ENCODE results near the gene SNCA.

Gene SNCA

GRCh38 chr4:89719536-89720090 lies 117.3 kb downstream of the SNCA start:
- WGBS: 97% methylated on average over 2 of the region's 7 CpGs
- H3K4me3 ChIP-seq (ENCODE audit: insufficient read depth in 1 of 2, low read depth in 1 of 2, low read length in 2 of 2): no peak overlapping the region
- no peak overlapping the region for H4K91ac ChIP-seq (ENCODE audit: low read length)
- no peak overlapping the region for H3K14ac ChIP-seq (ENCODE audit: low read length in 2 of 2)
- no peak overlapping the region for H2BK15ac ChIP-seq (ENCODE audit: low read depth, poor library complexity, severe bottlenecking)
- H3K9ac ChIP-seq (ENCODE audit: low read length): no peak overlapping the region
- H2BK12ac ChIP-seq (ENCODE audit: low read length in 2 of 2): no peak overlapping the region
- no peak overlapping the region for H3K18ac ChIP-seq (ENCODE audit: low read depth in 1 of 2, low read length in 2 of 2)
- peaks cover 14% of the 10 kb centered on the region for H3K9me3 ChIP-seq (ENCODE audit: control insufficient read depth, low read length)
- no peak overlapping the region for H2BK120ac ChIP-seq (ENCODE audit: low read depth, low read length)
- H3K4ac ChIP-seq (ENCODE audit: low read depth in 1 of 2, low read length in 2 of 2): no peak overlapping the region
- no peaks in the 10 kb centered on the region for H3K36me3 ChIP-seq (ENCODE audit: control insufficient read depth in 1 of 2, insufficient read depth in 2 of 2, low read depth in 1 of 2, low read length in 2 of 2)
- H3K23ac ChIP-seq (ENCODE audit: low read length in 2 of 2): no peak overlapping the region
- no peak overlapping the region for H3K27ac ChIP-seq (ENCODE audit: low read length, poor library complexity, severe bottlenecking)
- no peak overlapping the region for H3K4me2 ChIP-seq (ENCODE audit: low read length, poor library complexity, severe bottlenecking)
- no peak overlapping the region for H2AK5ac ChIP-seq (ENCODE audit: low read length, severe bottlenecking)
- no peak overlapping the region for H4K8ac ChIP-seq (ENCODE audit: low read length)
- no peak overlapping the region for H2BK5ac ChIP-seq (ENCODE audit: low read depth, low read length, poor library complexity, severe bottlenecking)
- H3K79me1 ChIP-seq (replicated peaks; ENCODE audit: low read length, poor library complexity, severe bottlenecking): no peaks in the 10 kb centered on the region
- DNase-seq: no peak
- H2AFZ ChIP-seq (ENCODE audit: low read depth, low read length): no peak overlapping the region
- H3K27me3 ChIP-seq (ENCODE audit: control insufficient read depth in 1 of 2, insufficient read depth in 1 of 2, low read length in 2 of 2): no peaks in the 10 kb centered on the region
- no peaks in the 10 kb centered on the region for H3K4me1 ChIP-seq (ENCODE audit: control insufficient read depth, insufficient read depth, low read depth, low read length)

- H4K91ac ChIP-seq (ENCODE audit: low read length): no peak overlapping the region
- H3K36me3 ChIP-seq (ENCODE audit: control insufficient read depth in 1 of 2, insufficient read depth in 2 of 2, low read depth in 1 of 2, low read length in 2 of 2): no peaks in the 10 kb centered on the region
- no peak overlapping the region for H3K23ac ChIP-seq (ENCODE audit: low read length in 2 of 2)
- H3K27ac ChIP-seq (ENCODE audit: low read length, poor library complexity, severe bottlenecking): no peak overlapping the region
- no peak overlapping the region for H3K4me3 ChIP-seq (ENCODE audit: insufficient read depth in 1 of 2, low read depth in 1 of 2, low read length in 2 of 2)
- no peaks in the 10 kb centered on the region for H3K27me3 ChIP-seq (ENCODE audit: control insufficient read depth in 1 of 2, insufficient read depth in 1 of 2, low read length in 2 of 2)
- H2BK5ac ChIP-seq (ENCODE audit: low read depth, low read length, poor library complexity, severe bottlenecking): no peak overlapping the region
- H3K9ac ChIP-seq (ENCODE audit: low read length): no peak overlapping the region
- H2AFZ ChIP-seq (ENCODE audit: low read depth, low read length): no peak overlapping the region
- H4K8ac ChIP-seq (ENCODE audit: low read length): no peak overlapping the region
- peaks cover 14% of the 10 kb centered on the region for H3K9me3 ChIP-seq (ENCODE audit: control insufficient read depth, low read length)
- DNase-seq: no peak
- no peak overlapping the region for H2AK5ac ChIP-seq (ENCODE audit: low read length, severe bottlenecking)
- no peak overlapping the region for H2BK12ac ChIP-seq (ENCODE audit: low read length in 2 of 2)
- H3K4me2 ChIP-seq (ENCODE audit: low read length, poor library complexity, severe bottlenecking): no peak overlapping the region
- no peaks in the 10 kb centered on the region for H3K79me1 ChIP-seq (replicated peaks; ENCODE audit: low read length, poor library complexity, severe bottlenecking)
- no peak overlapping the region for H2BK120ac ChIP-seq (ENCODE audit: low read depth, low read length)
- no peak overlapping the region for H3K4ac ChIP-seq (ENCODE audit: low read depth in 1 of 2, low read length in 2 of 2)
- H3K14ac ChIP-seq (ENCODE audit: low read length in 2 of 2): no peak overlapping the region
- 94% methylated on average over 6 of the region's 6 CpGs for WGBS
- no peaks in the 10 kb centered on the region for H3K4me1 ChIP-seq (ENCODE audit: control insufficient read depth, insufficient read depth, low read depth, low read length)
- no peak overlapping the region for H2BK15ac ChIP-seq (ENCODE audit: low read depth, poor library complexity, severe bottlenecking)
- H3K18ac ChIP-seq (ENCODE audit: low read depth in 1 of 2, low read length in 2 of 2): no peak overlapping the region
Observed at GRCh38 chr4:89716893-89717292, 120.1 kb downstream of the SNCA start.

GRCh38 chr4:89715631-89716030 lies 121.3 kb downstream of the SNCA start:
- WGBS: no CpG with 5 or more reads among the region's 1 CpG
- Histone ChIP-seq H3K4me3 (ENCODE audit: insufficient read depth in 1 of 2, low read depth in 1 of 2, low read length in 2 of 2) (no peak overlapping the region), H3K79me1 (replicated peaks; ENCODE audit: low read length, poor library complexity, severe bottlenecking) (no peaks in the 10 kb centered on the region), H3K9ac (ENCODE audit: low read length) (no peak overlapping the region), H3K4me2 (ENCODE audit: low read length, poor library complexity, severe bottlenecking) (no peak overlapping the region), H2AK5ac (ENCODE audit: low read length, severe bottlenecking) (no peak overlapping the region), H3K9me3 (ENCODE audit: control insufficient read depth, low read length) (peaks cover 14% of the 10 kb centered on the region), H3K23ac (ENCODE audit: low read length in 2 of 2) (no peak overlapping the region), H3K4me1 (ENCODE audit: control insufficient read depth, insufficient read depth, low read depth, low read length) (no peaks in the 10 kb centered on the region), H2BK12ac (ENCODE audit: low read length in 2 of 2) (no peak overlapping the region), H3K36me3 (ENCODE audit: control insufficient read depth in 1 of 2, insufficient read depth in 2 of 2, low read depth in 1 of 2, low read length in 2 of 2) (no peaks in the 10 kb centered on the region), H2BK120ac (ENCODE audit: low read depth, low read length) (no peak overlapping the region), H3K27ac (ENCODE audit: low read length, poor library complexity, severe bottlenecking) (no peak overlapping the region), H4K8ac (ENCODE audit: low read length) (no peak overlapping the region), H4K91ac (ENCODE audit: low read length) (no peak overlapping the region), H3K18ac (ENCODE audit: low read depth in 1 of 2, low read length in 2 of 2) (no peak overlapping the region), H2BK5ac (ENCODE audit: low read depth, low read length, poor library complexity, severe bottlenecking) (no peak overlapping the region), H3K27me3 (ENCODE audit: control insufficient read depth in 1 of 2, insufficient read depth in 1 of 2, low read length in 2 of 2) (no peaks in the 10 kb centered on the region), H3K4ac (ENCODE audit: low read depth in 1 of 2, low read length in 2 of 2) (no peak overlapping the region), H2BK15ac (ENCODE audit: low read depth, poor library complexity, severe bottlenecking) (no peak overlapping the region), H2AFZ (ENCODE audit: low read depth, low read length) (no peak overlapping the region), H3K14ac (ENCODE audit: low read length in 2 of 2) (no peak overlapping the region)
- DNase-seq: no peak

GRCh38 chr4:89712827-89713226 lies 124.1 kb downstream of the SNCA start:
- Histone ChIP-seq H3K4me1 (ENCODE audit: control insufficient read depth, insufficient read depth, low read depth, low read length) (no peaks in the 10 kb centered on the region), H2BK15ac (ENCODE audit: low read depth, poor library complexity, severe bottlenecking) (no peak overlapping the region), H2BK12ac (ENCODE audit: low read length in 2 of 2) (no peak overlapping the region), H3K36me3 (ENCODE audit: control insufficient read depth in 1 of 2, insufficient read depth in 2 of 2, low read depth in 1 of 2, low read length in 2 of 2) (no peaks in the 10 kb centered on the region), H3K18ac (ENCODE audit: low read depth in 1 of 2, low read length in 2 of 2) (no peak overlapping the region), H2BK120ac (ENCODE audit: low read depth, low read length) (no peak overlapping the region), H2AFZ (ENCODE audit: low read depth, low read length) (no peak overlapping the region), H3K4me3 (ENCODE audit: insufficient read depth in 1 of 2, low read depth in 1 of 2, low read length in 2 of 2) (no peak overlapping the region), H2BK5ac (ENCODE audit: low read depth, low read length, poor library complexity, severe bottlenecking) (no peak overlapping the region), H3K23ac (ENCODE audit: low read length in 2 of 2) (no peak overlapping the region), H3K4ac (ENCODE audit: low read depth in 1 of 2, low read length in 2 of 2) (no peak overlapping the region), H2AK5ac (ENCODE audit: low read length, severe bottlenecking) (no peak overlapping the region), H3K14ac (ENCODE audit: low read length in 2 of 2) (no peak overlapping the region), H3K4me2 (ENCODE audit: low read length, poor library complexity, severe bottlenecking) (no peak overlapping the region), H4K8ac (ENCODE audit: low read length) (no peak overlapping the region), H4K91ac (ENCODE audit: low read length) (no peak overlapping the region), H3K27me3 (ENCODE audit: control insufficient read depth in 1 of 2, insufficient read depth in 1 of 2, low read length in 2 of 2) (no peaks in the 10 kb centered on the region), H3K9me3 (ENCODE audit: control insufficient read depth, low read length) (no peaks in the 10 kb centered on the region), H3K9ac (ENCODE audit: low read length) (peak overlapping the region; percentile 60), H3K27ac (ENCODE audit: low read length, poor library complexity, severe bottlenecking) (no peak overlapping the region), H3K79me1 (replicated peaks; ENCODE audit: low read length, poor library complexity, severe bottlenecking) (no peaks in the 10 kb centered on the region)
- DNase-seq: no peak
- WGBS: 96% methylated on average over 4 of the region's 4 CpGs

Data from mesenchymal stem cell (in vitro differentiated cells and primary cell).